Peyer's patch (tissue), 4 donors: ENCODE data around the gene PRAC1. TPM values are rescaled to one million over a fixed set of nuclear protein-coding genes. Genes with fewer than 3 reads are reported as not detected.
A peak's percentile ranks its signal among the peaks of the same experiment; 100 is the strongest.

Experiments
- DNase-seq, 3 donors: peaks; one replicate each; pipeline ENCODE4 v3.0.0-alpha.2; 2017 to 2019
- H3K27ac ChIP-seq, 4 donors: fragments of 200-600 bp; sonication (generic); one replicate each; pipeline ENCODE4 v1.5.1; 2016 to 2019
- H3K27me3 ChIP-seq, 2 donors: fragments of 200-600 bp; sonication (generic); one replicate each; pipeline ENCODE4 v1.5.1; 2019
- H3K36me3 ChIP-seq, 3 donors: fragments of 200-600 bp; sonication (generic); one replicate each; pipeline ENCODE4 v1.5.1; 2016 to 2019
- H3K4me1 ChIP-seq, 4 donors: fragments of 200-600 bp; sonication (generic); one replicate each; pipeline ENCODE4 v1.5.1; 2016 to 2019
- H3K4me3 ChIP-seq, 4 donors: fragments of 200-600 bp; sonication (generic); 1 replicate in 3 of 4; 2 replicates in 1 of 4; pipeline ENCODE4 v1.5.1; 2016 to 2019; ENCODE audit warnings: mild to moderate bottlenecking in 1 of 4
- H3K9me3 ChIP-seq, 4 donors: fragments of 200-600 bp; sonication (generic); one replicate each; pipeline ENCODE4 v1.5.1; 2016 to 2019; ENCODE audit warnings: mild to moderate bottlenecking in 1 of 4
- POLR2A ChIP-seq, 2 donors: fragments of 450-650 bp; IDR thresholded peaks; one replicate each; pipeline ENCODE4 v1.5.1; 2017; ENCODE audit warnings: antibody characterized with exemption in 2 of 2, mild to moderate bottlenecking in 2 of 2, moderate library complexity in 2 of 2
- total RNA-seq, 4 donors: library from RNA; depleted of rRNA; stranded (reverse); fragments of >200 nt; gene quantifications; one replicate each; pipeline ENCODE4 v1.1.0, GENCODE V29; 2016
- TF ChIP-seq, protein P1 (sequence below), 6 experiments: fragments of 450-650 bp in 4 of 6; fragments of 200-600 bp in 2 of 6; sonication (generic) in 1 of 6; IDR thresholded peaks; one replicate each; pipeline ENCODE4 v1.5.1; 2017 to 2019; ENCODE audit warnings: antibody characterized with exemption in 6 of 6, mild to moderate bottlenecking in 3 of 6, moderate library complexity in 1 of 6

PRAC1 gene
- total RNA-seq, 4 donors from 2014 or later: not detected

DNA sequence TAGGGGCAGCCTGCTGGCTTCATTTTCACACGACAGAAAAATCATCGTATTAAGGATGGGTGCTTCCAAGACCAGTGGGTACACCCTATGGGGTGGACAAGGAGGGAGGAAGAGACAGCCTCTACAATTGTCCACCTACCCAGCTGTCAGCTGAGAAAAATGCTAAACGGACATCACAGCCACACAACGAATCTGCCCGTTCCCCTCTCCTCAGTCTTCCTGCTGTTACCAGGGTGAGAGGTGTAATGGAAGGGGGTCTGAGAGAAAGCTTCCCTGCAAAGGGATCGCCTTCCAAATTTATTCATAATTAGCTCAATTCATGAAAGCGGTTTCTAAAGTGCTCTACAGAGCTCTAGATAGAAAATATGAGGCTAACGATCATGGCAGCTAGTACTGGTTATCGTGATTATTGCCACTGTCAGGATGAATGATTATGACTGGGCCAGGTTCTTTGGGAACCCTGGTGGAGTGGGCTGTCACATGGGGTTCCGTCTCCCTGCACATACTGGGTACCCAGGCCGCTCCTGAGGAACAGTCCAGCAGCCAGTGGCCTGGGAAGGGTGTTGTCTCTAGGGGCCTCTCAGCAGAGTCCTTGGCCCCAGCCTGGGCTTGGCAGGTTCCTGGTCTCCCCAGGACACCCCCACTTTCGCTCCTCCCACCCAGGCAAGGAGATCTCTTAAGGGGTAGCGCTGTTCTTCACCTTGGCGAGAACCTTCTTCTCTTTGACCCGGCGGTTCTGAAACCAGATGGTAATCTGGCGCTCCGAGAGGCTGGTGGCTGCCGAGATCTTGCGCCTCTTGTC, 4.0 kb upstream of the PRAC1 start:
- no peak overlapping the region for H3K27ac ChIP-seq
- H3K4me3 ChIP-seq: no peak overlapping the region
- H3K9me3 ChIP-seq: no peaks in the 10 kb centered on the region
- no peaks in the 10 kb centered on the region for H3K36me3 ChIP-seq
- no peak for DNase-seq
- H3K4me1 ChIP-seq: peaks cover 0 to 42% (median 17%) of the 10 kb centered on the region in 4 donors
- H3K27me3 ChIP-seq: peaks cover 0 to 89% of the 10 kb centered on the region in 2 donors
- TF ChIP-seq, protein P1, sequence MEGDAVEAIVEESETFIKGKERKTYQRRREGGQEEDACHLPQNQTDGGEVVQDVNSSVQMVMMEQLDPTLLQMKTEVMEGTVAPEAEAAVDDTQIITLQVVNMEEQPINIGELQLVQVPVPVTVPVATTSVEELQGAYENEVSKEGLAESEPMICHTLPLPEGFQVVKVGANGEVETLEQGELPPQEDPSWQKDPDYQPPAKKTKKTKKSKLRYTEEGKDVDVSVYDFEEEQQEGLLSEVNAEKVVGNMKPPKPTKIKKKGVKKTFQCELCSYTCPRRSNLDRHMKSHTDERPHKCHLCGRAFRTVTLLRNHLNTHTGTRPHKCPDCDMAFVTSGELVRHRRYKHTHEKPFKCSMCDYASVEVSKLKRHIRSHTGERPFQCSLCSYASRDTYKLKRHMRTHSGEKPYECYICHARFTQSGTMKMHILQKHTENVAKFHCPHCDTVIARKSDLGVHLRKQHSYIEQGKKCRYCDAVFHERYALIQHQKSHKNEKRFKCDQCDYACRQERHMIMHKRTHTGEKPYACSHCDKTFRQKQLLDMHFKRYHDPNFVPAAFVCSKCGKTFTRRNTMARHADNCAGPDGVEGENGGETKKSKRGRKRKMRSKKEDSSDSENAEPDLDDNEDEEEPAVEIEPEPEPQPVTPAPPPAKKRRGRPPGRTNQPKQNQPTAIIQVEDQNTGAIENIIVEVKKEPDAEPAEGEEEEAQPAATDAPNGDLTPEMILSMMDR (IDR thresholded peaks at IDR 0.05): no peak
- no peak for TF ChIP-seq POLR2A (IDR thresholded peaks at IDR 0.05)

DNA sequence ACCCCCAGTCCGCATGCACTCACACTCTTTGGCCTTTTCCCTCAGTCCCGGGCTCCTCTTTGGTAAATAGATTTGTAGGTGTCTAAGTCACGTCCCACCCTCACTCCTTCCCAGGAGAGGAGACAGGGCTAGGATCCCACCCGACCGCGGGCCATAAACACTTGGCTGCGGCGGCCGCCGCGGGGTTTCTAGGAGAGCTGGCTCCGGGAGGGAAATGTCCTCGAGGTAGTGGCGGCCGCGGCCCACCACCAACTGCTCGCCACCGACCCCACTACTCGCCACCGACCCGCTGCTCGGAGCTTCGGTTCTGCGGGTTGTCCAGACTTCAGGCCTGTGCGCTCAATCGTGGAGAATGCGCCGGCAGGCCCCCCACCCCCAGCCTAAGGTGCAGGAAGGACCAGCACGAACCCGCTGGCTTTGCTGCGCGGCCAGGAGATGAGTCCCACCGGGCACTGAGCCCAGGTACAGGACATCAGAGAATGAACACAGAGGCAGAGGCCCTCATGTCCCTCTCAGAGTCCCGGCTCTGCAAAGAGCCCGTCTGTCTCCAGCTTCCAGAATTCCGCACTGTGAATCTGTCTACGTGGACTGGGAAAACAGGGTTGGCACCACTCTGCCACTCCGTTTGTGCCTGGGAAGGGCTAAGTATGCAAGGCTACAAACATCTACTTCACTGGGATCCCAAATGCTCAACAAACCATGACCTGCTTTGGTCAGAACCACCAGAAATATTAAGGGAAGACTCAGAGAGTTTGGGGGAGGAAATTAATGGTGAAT, 3.2 kb upstream of the PRAC1 start:
- TF ChIP-seq, protein P1 (IDR thresholded peaks at IDR 0.05): no peak
- no peak for TF ChIP-seq POLR2A (IDR thresholded peaks at IDR 0.05)
- no peak overlapping the region for H3K27ac ChIP-seq
- no peaks in the 10 kb centered on the region for H3K36me3 ChIP-seq
- no peaks in the 10 kb centered on the region for H3K9me3 ChIP-seq
- H3K4me1 ChIP-seq: peaks cover 0 to 42% (median 17%) of the 10 kb centered on the region in 4 donors
- peak overlapping the region in 2 of 4 donors; percentile 0 to 23 for H3K4me3 ChIP-seq
- peaks cover 0 to 90% of the 10 kb centered on the region in 2 donors for H3K27me3 ChIP-seq
- peak in 1 of 3 donors; percentile 52 for DNase-seq

DNA sequence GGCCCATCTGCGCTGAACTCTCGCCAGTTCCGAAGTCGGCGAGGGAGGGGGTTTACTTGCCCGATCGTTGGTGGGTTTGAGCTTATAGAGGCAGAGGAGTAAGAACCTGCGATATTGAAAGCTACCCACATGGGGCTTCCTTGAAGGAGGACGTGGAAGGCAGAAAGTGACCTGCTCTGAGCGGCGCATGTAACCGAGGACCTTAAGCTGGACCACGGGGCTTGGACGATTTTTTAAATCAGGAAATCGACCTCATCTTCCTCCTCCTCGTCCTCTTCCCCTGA, 2.6 kb upstream of the PRAC1 start:
- Histone ChIP-seq H3K9me3 (no peaks in the 10 kb centered on the region), H3K27ac (no peak overlapping the region), H3K36me3 (no peaks in the 10 kb centered on the region), H3K27me3 (peaks cover 0 to 92% of the 10 kb centered on the region in 2 donors), H3K4me1 (peaks cover 0 to 42% (median 17%) of the 10 kb centered on the region in 4 donors), H3K4me3 (peak overlapping the region in 2 of 4 donors; percentile 0 to 23)
- DNase-seq: no peak
- no peak for TF ChIP-seq POLR2A (IDR thresholded peaks at IDR 0.05)
- TF ChIP-seq, protein P1 (IDR thresholded peaks at IDR 0.05): no peak

DNA sequence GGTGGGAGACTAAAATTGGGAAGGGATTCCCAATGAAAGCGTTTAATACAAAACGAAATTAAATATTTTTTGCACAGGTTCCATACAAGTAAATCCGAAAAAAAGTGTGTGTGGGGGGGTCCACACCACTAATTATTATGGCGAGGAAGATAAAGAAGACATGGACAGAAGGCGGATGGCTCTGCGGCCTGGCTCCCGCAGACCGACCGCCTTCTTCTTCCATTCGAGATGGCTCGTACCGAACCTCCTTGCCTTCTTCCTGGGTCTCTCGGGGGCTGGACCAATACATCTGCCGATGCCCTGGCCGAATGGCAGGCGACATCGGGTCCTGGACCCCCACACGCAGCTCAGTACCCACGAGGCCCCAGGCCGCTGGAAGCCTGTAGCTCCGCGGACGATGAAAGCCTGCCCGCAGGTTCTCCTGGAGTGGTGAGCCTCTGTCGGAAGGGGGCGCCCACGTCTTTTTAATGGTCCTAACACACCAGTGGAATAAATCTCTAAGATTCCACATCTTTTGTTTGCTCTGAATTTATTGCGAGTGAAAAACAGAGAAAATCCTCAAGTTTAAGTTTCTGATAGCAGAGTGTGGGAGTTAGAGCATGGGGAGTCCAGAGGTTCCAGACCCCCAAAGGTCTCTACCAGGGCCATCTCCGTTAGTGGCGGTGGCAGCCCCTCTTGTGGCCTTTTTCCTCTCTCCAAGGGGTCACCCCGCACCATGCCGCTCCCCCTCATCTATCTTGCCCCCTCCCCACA, 2.1 kb upstream of the PRAC1 start:
- DNase-seq: peak; percentile 64 to 94 (median 93)
- TF ChIP-seq POLR2A (IDR thresholded peaks at IDR 0.05): no peak
- TF ChIP-seq, protein P1 (IDR thresholded peaks at IDR 0.05): peak; percentile 19 to 77 (median 66)
- Histone ChIP-seq H3K4me3 (peak overlapping the region in 1 of 4 donors; percentile 23), H3K9me3 (no peaks in the 10 kb centered on the region), H3K27me3 (peaks cover 0 to 93% of the 10 kb centered on the region in 2 donors), H3K4me1 (peaks cover 0 to 45% (median 17%) of the 10 kb centered on the region in 4 donors), H3K27ac (no peak overlapping the region), H3K36me3 (no peaks in the 10 kb centered on the region)
